GM19468 (cell line): ENCODE data around the gene KANTR.
"Not testable (repeated sequence)": the region's sequence is repeated elsewhere in the genome, so short reads cannot be mapped to it uniquely, and the experiment has no call there.

Source experiments
- ATAC-seq: cut with Tn5 transposase; IDR thresholded peaks from one replicate; pipeline ENCODE4 v1.9.1; 2021; ENCODE audit warnings: mild to moderate bottlenecking, moderate library complexity, moderate number of reproducible peaks; ENCODE audit not compliant: unreplicated experiment; ENCODE audit errors: extremely low read depth

The KANTR gene

DNA sequence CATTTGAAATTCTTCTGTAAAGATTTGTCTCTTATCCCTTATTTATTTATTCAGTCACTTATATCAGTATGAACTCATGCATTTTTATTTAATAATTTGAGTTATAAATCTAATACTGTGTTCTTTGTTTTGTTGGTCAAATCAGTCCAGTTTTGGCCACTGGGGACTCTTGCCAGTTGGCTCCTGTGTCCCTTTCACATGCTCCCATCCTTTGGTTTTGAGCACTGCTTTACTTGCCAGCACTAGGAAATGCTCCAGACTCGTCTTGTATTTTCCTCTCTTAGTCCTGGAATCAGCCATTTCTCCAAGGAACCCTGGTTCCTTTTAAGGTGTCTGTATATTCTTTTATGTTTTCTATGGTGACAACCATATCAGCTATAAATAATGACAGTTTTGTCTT, 28.1 kb downstream of the KANTR start:
- no peak for ATAC-seq

- no peak for ATAC-seq
Measured at GRCh38 chrX:53125506-53125905, 31.6 kb downstream of the KANTR start.

DNA sequence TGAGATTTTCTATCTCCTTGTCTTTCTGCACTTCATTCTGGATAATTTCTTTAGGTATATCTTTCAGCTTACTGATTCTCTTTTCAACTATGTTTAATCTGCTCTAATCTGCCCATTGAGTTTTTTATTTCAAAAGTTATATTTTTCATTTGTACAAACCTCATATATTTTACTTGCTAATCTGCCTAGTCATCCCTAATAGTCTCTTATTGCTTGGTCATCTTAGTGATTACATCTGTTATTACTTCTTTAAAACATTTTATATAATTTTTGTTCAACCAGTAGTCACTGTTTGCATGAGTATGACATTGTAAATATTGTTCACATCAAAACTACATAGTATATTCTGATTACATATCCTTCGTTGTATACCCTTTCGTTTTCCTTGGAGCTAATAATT, 32.4 kb downstream of the KANTR start:
- no peak for ATAC-seq

GRCh38 chrX:53128097-53128749, 34.3 kb downstream of the KANTR start:
- no peak for ATAC-seq

DNA sequence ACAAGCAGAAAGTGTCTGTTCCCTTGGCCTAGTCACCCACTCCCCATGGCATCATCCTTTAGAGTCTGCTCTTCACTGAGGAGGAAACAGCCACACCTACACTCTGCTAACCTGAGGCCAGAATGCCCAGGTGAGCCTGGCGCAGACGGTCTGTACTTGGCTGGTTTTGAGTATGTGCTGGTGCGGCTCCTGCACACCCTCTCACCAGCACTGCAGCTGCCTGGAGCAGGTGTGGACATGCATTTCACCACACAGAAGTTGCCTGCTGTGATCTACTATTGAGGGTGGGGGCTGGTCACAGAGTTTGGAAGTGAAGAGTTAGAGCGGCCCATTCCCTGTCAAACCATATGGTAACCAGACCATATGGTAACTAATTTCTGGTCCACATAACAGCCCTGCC, 39.5 kb downstream of the KANTR start:
- ATAC-seq: no peak

DNA sequence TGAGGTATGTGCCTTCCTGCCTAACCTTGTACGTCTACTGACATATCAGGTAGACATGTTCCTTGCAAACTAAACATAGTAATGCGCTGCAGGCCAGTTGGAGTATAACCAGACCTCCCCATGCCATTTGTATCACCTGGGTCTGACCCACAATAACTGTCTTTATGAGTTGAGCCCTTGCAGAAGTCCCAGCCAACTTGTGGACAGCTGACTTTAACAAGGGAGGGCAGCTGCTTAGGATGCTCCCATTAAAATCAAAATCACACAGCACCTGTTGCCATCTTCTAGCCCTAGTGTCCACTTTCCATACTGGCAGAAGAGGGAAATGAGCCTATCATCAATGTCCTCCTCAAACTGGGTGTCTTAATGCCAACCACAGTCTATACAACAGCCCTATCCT, 41.6 kb downstream of the KANTR start:
- ATAC-seq: no peak

- no peak for ATAC-seq
Measured at GRCh38 chrX:53153581-53153980, 59.6 kb downstream of the KANTR start.

- ATAC-seq: no peak
Measured at GRCh38 chrX:53155512-53156206, 61.7 kb downstream of the KANTR start.

DNA sequence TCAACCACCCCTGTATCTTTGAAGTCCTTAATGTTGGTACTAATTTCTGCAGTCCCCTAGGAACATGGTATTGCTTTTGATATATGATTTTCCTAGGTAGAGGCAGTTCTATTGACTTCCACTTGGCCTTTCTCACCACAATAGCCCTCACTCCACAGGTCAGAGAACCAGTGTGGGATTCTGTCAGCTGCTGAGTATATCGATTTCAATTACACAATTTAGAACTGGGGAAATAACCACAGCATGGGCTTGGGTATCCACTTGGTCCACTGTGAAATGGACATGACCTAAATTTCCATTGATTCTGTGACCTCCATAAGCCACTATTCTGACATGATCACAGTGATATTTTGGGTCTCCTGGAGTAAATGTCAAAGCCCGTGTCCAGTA, 62.3 kb downstream of the KANTR start:
- no peak for ATAC-seq

GRCh38 chrX:53159184-53159583, 65.2 kb downstream of the KANTR start:
- ATAC-seq: no peak

- no peak for ATAC-seq
Measured at GRCh38 chrX:53160297-53160983, 66.5 kb downstream of the KANTR start.

DNA sequence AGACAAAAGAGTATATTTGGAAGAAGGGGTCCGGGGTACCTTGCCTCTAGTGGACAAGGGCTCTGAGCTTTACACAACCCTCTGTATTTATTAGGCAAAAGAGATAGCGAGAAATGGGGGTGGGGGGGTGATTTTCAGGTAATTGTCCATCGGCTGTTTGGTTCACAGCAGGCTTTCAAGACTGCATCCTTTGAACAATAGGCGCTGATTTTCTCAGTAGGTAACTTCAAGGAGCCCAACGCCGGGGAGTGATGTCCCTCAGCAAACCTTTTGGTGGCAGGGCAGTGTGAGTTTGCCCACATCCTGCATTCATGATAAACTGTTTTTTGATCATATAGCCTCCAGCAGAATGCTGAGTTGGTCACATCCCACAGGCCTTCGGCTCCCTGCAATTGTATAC, 69.5 kb downstream of the KANTR start:
- no peak for ATAC-seq

DNA sequence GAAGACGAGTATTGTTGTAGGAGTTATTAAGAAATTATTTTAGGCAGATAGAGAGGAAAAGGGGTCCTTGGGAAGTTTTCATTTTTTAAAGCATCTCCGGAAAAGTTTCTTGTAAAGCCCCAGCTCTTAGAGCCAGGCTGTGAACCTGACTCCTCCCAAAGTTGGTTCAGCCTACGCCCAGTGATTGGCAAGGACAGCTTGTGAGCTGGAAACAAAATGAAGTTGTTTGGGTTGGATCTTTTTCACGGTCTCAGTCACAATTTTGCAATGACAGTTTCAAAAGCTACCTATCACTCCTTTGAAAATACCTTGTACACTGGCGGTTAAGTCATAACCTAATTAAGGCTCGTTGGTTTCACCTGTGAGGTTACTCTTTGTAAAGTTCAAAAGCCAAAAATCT, 70.6 kb downstream of the KANTR start:
- ATAC-seq: not testable (repeated sequence)

DNA sequence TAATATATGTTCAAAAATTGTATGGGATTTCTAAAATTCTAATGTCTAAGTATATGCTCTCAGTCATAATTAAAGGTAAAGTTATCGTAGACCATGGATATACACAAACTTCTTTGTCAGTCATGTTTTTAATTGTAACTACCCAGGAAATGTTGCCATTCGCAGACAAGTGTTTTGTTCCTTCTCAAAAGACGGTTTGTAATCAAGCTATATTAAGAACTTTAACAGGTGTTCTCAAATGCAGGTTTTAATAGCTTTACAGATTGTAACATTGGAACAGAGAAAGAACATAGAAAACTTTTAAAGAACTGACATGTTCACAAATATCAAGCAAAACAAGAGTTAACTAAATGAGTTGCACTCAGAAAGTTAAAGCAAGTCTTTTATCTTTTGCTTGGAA, 72.2 kb downstream of the KANTR start:
- ATAC-seq: no peak

- no peak for ATAC-seq
Measured at GRCh38 chrX:53171356-53171755, 77.4 kb downstream of the KANTR start.
